Heart left ventricle (tissue), 16 donors: ENCODE measurements around the gene KERA. TPM values are rescaled to one million over a fixed set of nuclear protein-coding genes. Genes with fewer than 3 reads are reported as not detected.

Source experiments
- ATAC-seq, 4 donors: fragments of 200-7000 bp; cut with Tn5 transposase; one replicate each; pipeline ENCODE4 v1.9.1; 2020 to 2022; ENCODE audit warnings: moderate library complexity in 4 of 4, mild to moderate bottlenecking in 3 of 4, moderate number of reproducible peaks in 1 of 4
- DNase-seq, 5 donors: peaks; one replicate each; pipeline ENCODE4 v3.0.0-alpha.2; 2020
- H3K27ac ChIP-seq, 12 donors: fragments of 200-600 bp; sonication (generic) in 4 of 12; one replicate each; pipeline versions ENCODE4 v1.5.0 to v1.8.0; 2016 to 2022; ENCODE audit warnings: mild to moderate bottlenecking in 2 of 12
- H3K27me3 ChIP-seq, 9 donors: fragments of 200-600 bp; sonication (generic) in 2 of 9; one replicate each; pipeline versions ENCODE4 v1.5.1 to v1.8.0; 2016 to 2022; ENCODE audit warnings: mild to moderate bottlenecking in 3 of 9
- H3K36me3 ChIP-seq, 9 donors: fragments of 200-600 bp; sonication (generic) in 2 of 9; one replicate each; pipeline versions ENCODE4 v1.5.0 to v1.8.0; 2018 to 2022; ENCODE audit warnings: mild to moderate bottlenecking in 2 of 9
- H3K4me1 ChIP-seq, 12 donors: fragments of 200-600 bp; sonication (generic) in 4 of 12; one replicate each; pipeline versions ENCODE4 v1.5.0 to v1.8.0; 2016 to 2022; ENCODE audit warnings: mild to moderate bottlenecking in 3 of 12
- H3K4me3 ChIP-seq, 12 donors: fragments of 200-600 bp; sonication (generic) in 4 of 12; one replicate each; pipeline versions ENCODE4 v1.5.0 to v1.8.0; 2017 to 2022; ENCODE audit warnings: mild to moderate bottlenecking in 9 of 12, moderate library complexity in 4 of 12
- H3K9me3 ChIP-seq, 12 donors: fragments of 200-600 bp; sonication (generic) in 4 of 12; one replicate each; pipeline versions ENCODE4 v1.5.0 to v1.8.0; 2016 to 2022; ENCODE audit warnings: mild to moderate bottlenecking in 1 of 12
- POLR2A ChIP-seq, 2 donors: fragments of 450-650 bp; IDR thresholded peaks; one replicate each; pipeline ENCODE4 v1.6.1; 2017; ENCODE audit warnings: antibody characterized with exemption in 2 of 2, mild to moderate bottlenecking in 2 of 2, moderate library complexity in 2 of 2
- WGBS, 4 donors: extraction: QIAGEN DNeasy Blood & Tissue Kit in 2 of 4; methylation state at CpG; one replicate each; pipeline versions ENCODE4 v1.1.5 to v1.1.7; 2013 to 2018; 5-methylcytosine and 5-hydroxymethylcytosine counted together
- intact Hi-C, 10 donors: fragments of 100-400 bp; cut with DNase I; formaldehyde crosslinking; loops; one replicate each; pipeline versions ENCODE4 v1.11.1 to v1.14.2; 2022
- polyA plus RNA-seq, 2 donors: library from polyadenylated mRNA; stranded (reverse); fragments of 200-250 nt; gene quantifications; one replicate each; pipeline ENCODE4 v1.2.3, GENCODE V29; 2013
- total RNA-seq, 9 donors: library from RNA; depleted of rRNA in 2 of 9; stranded (reverse); fragments of >200 nt in 2 of 9; fragmentation: NEBNext Ultra II Directional in 3 of 9; extraction: Animal tissue kit (Norgen Biotek cat#: 25700) in 3 of 9; gene quantifications; one replicate each; pipeline versions ENCODE4 v1.1.0 to v1.2.4, GENCODE V29; 2016 to 2023
- TF ChIP-seq, protein P1 (sequence below), 12 donors: fragments of 200-600 bp; sonication (generic) in 4 of 12; IDR thresholded peaks; one replicate each; pipeline versions ENCODE4 v1.5.0 to v1.8.0; 2018 to 2022; ENCODE audit warnings: antibody characterized with exemption in 12 of 12, mild to moderate bottlenecking in 5 of 12
- donor health status: ischemic (EF 13 %, LVEDD 7.1; RV severe dilation, severe dysfunction).
- donor health status: healthy with polysubstance abuse.
- donor health status: DM: no; HTN: yes; CAD: no.
- donor health status: DM: no; HTN: no; CAD: no.
- donor health status: ischemic (EF 25% LVEDD 6.9; RV normal size, moderate dysfunction).
- donor health status: ischemic (EF 25% LVEDD 5.7; RV mildly dilated, moderate dysfunction).
- donor health status: healthy.
- donor health status: DM: yes; HTN: yes; CAD: no.
- donor health status: ischemic (EF 35%, LVEDD 5.7; RV mildly dilated, moderate dysfunction).
- donor health status: nonischemic (EF 11% LVEDD 7.7; RV severe dilation, severe dysfunction).
- donor health status: DM: yes; HTN: yes; CAD: no.
- donor health status: PGD.
- donor health status: ischemic (EF 29% LVEDD 5.4; RV normal size, mild dysfunction).
- donor health status: nonischemic (EF 23%, LVEDD 6.1; RV moderate dilation, normal function).

KERA gene
- total and polyA plus RNA-seq, 11 donors = not detected

DNA sequence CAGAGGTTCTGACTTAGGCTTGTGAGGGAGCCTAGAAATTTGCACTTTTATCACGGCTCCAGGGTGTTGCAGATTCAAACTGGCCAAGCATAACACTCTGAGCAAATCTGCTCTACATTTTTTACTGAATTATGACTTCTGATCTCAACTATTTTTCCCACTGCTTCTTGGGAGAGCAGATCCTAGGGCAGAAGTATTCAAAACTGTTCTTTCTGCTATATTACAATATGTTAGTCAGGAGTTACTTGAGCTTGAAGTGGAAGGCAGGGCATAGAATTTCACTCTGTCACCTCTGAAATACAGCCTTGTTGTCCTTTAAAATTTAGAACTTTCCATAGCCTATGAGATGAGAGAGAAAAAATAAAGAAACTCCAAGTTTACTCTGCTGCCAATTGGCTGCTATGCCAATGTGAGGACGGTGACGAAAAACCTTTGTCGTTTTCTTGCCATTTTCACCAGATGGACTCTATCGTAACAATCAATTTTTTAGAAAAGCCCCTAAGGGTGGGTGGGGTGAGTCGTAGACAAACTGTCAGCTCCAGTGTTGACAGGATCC lies 16.4 kb upstream of the KERA start:
- intact Hi-C loops = no loop called here
- Histone ChIP-seq H3K4me1 (peaks cover 0 to 6% (median 0%) of the 10 kb centered on the region in 12 donors), H3K4me3 (peak overlapping the region in 4 of 12 donors; percentile 13 to 33 (median 21)), H3K27me3 (no peaks in the 10 kb centered on the region), H3K36me3 (no peaks in the 10 kb centered on the region), H3K27ac (peak overlapping the region in 8 of 12 donors; percentile 0 to 68 (median 30)), H3K9me3 (no peaks in the 10 kb centered on the region)
- TF ChIP-seq, protein P1, sequence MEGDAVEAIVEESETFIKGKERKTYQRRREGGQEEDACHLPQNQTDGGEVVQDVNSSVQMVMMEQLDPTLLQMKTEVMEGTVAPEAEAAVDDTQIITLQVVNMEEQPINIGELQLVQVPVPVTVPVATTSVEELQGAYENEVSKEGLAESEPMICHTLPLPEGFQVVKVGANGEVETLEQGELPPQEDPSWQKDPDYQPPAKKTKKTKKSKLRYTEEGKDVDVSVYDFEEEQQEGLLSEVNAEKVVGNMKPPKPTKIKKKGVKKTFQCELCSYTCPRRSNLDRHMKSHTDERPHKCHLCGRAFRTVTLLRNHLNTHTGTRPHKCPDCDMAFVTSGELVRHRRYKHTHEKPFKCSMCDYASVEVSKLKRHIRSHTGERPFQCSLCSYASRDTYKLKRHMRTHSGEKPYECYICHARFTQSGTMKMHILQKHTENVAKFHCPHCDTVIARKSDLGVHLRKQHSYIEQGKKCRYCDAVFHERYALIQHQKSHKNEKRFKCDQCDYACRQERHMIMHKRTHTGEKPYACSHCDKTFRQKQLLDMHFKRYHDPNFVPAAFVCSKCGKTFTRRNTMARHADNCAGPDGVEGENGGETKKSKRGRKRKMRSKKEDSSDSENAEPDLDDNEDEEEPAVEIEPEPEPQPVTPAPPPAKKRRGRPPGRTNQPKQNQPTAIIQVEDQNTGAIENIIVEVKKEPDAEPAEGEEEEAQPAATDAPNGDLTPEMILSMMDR (IDR thresholded peaks at IDR 0.05) = no peak
- no peak for TF ChIP-seq POLR2A (IDR thresholded peaks at IDR 0.05)
- WGBS, 4 donors = 56 to 76% (median 66%) methylated on average over 6 of the region's 6 CpGs
- ATAC-seq (peak; percentile 50 to 89 (median 81)), DNase-seq (peak in 2 of 5 donors; percentile 9 to 20)

DNA sequence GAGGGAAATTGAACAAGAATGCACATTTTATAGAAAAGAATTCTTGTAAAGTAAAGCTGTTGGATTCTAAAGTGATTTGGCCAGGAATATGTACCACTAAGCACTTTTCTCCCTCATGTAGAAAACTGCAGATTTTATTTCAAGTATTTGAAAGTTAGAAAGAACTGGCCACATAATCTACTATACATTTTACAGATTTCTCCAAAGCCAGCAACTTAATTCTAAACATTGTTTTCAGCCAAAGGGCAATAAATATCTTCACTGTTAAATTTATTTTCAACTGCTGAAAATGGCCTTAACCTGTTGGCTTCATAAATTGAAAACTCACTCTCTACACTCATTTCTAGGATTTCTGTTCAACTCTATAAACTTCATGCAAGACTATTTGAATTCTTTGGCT lies 15.6 kb upstream of the KERA start:
- no peak for ATAC-seq
- intact Hi-C loops = no loop called here
- H3K36me3 ChIP-seq = no peaks in the 10 kb centered on the region
- H3K4me1 ChIP-seq = peaks cover 0 to 6% (median 0%) of the 10 kb centered on the region in 12 donors
- no peaks in the 10 kb centered on the region for H3K27me3 ChIP-seq
- DNase-seq = no peak
- H3K27ac ChIP-seq = peak overlapping the region in 6 of 12 donors; percentile 0 to 68 (median 54)
- TF ChIP-seq POLR2A (IDR thresholded peaks at IDR 0.05) = no peak
- TF ChIP-seq, protein P1 (IDR thresholded peaks at IDR 0.05) = no peak
- no peaks in the 10 kb centered on the region for H3K9me3 ChIP-seq
- H3K4me3 ChIP-seq = no peak overlapping the region

DNA sequence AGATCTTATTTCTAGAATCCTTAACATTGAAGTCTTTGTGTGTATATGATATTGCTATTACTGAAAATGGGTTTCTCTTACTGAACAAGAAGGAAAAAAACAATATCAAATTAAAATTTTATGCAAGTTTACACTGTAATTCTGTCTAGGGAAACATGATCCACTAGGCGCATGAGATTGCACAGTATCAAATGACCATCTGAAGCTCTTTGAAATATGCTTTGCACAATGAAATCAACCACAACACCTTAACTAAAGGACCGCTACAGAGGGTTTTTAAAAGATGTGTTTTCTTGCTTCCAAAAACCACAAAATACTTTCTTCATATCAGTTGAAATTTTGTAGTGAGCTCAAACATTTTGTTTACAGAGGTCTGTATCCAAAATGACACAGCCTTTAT lies 15.1 kb upstream of the KERA start:
- WGBS, 4 donors = 84 to 90% (median 86%) methylated on average over 2 of the region's 2 CpGs
- intact Hi-C loops = no loop called here
- H3K4me1 ChIP-seq = peaks cover 0 to 6% (median 0%) of the 10 kb centered on the region in 12 donors
- no peak for TF ChIP-seq POLR2A (IDR thresholded peaks at IDR 0.05)
- TF ChIP-seq, protein P1 (IDR thresholded peaks at IDR 0.05) = no peak
- no peaks in the 10 kb centered on the region for H3K27me3 ChIP-seq
- DNase-seq = no peak
- no peaks in the 10 kb centered on the region for H3K36me3 ChIP-seq
- no peaks in the 10 kb centered on the region for H3K9me3 ChIP-seq
- H3K27ac ChIP-seq = peak overlapping the region in 1 of 12 donors; percentile 1
- no peak overlapping the region for H3K4me3 ChIP-seq
- no peak for ATAC-seq

DNA sequence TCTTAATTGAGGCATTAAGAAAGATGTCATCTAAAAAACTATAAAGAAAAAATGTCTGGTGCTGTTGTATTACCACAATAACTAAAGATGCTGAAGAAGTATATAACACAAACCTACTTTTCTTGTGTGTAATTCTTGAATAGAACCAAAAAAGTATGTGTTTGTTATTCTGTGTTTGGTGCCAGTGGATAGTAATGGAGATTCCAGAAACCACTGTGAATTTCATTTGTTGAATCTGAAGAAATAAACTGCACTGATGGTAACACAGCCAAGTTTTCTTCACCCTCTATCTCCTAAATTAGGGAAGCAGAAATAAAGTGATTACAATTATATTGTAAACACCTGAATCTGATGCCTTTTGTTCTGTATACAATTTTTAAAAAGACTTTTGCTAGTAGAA lies 13.1 kb upstream of the KERA start:
- H3K9me3 ChIP-seq = no peaks in the 10 kb centered on the region
- peaks cover 0 to 6% (median 0%) of the 10 kb centered on the region in 12 donors for H3K4me1 ChIP-seq
- ATAC-seq = no peak
- no peaks in the 10 kb centered on the region for H3K36me3 ChIP-seq
- H3K27me3 ChIP-seq = no peaks in the 10 kb centered on the region
- DNase-seq = no peak
- H3K27ac ChIP-seq = no peak overlapping the region
- no peak for TF ChIP-seq POLR2A (IDR thresholded peaks at IDR 0.05)
- TF ChIP-seq, protein P1 (IDR thresholded peaks at IDR 0.05) = no peak
- intact Hi-C loops = no loop called here
- no peak overlapping the region for H3K4me3 ChIP-seq
